GM23248 (cell line): Measurements from ENCODE around the gene VRK3. TPM values are rescaled to one million over a fixed set of nuclear protein-coding genes. Genes with fewer than 3 reads are reported as not detected.
"Not testable (repeated sequence)": the region's sequence is repeated elsewhere in the genome, so short reads cannot be mapped to it uniquely, and the experiment has no call there.

Experiments used
- DNase-seq: peaks from one replicate; pipeline ENCODE4 v3.0.0-alpha.2; 2015
- H2AFZ ChIP-seq: fragments of 200-600 bp; sonication (generic); 2 replicates; pipeline ENCODE4 v1.6.1; 2016; ENCODE audit warnings: antibody characterized with exemption
- H3F3A ChIP-seq: fragments of 200-600 bp; sonication (generic); 2 replicates; pipeline ENCODE4 v1.6.1; 2016; ENCODE audit warnings: mild to moderate bottlenecking, antibody characterized with exemption, mixed run types; ENCODE audit not compliant: insufficient read depth
- H3K27ac ChIP-seq: fragments of 200-600 bp; sonication (generic); 2 replicates; pipeline ENCODE4 v1.5.1; 2016; ENCODE audit warnings: mild to moderate bottlenecking
- H3K27me3 ChIP-seq: fragments of 200-600 bp; sonication (generic); replicated peaks from 2 replicates; pipeline ENCODE4 v1.6.1; 2016; ENCODE audit warnings: mild to moderate bottlenecking; ENCODE audit not compliant: insufficient read depth
- H3K36me3 ChIP-seq: fragments of 200-600 bp; sonication (generic); 2 replicates; pipeline ENCODE4 v1.6.1; 2016; ENCODE audit warnings: low read depth, mild to moderate bottlenecking
- H3K4me1 ChIP-seq: fragments of 200-600 bp; sonication (generic); 2 replicates; pipeline ENCODE4 v1.6.1; 2016; ENCODE audit warnings: mild to moderate bottlenecking; ENCODE audit not compliant: insufficient read depth
- H3K4me2 ChIP-seq: fragments of 200-600 bp; sonication (generic); one replicate; pipeline ENCODE4 v1.6.1; 2016; ENCODE audit warnings: mild to moderate bottlenecking; ENCODE audit not compliant: unreplicated experiment
- H3K4me3 ChIP-seq: fragments of 200-600 bp; sonication (generic); 2 replicates; pipeline ENCODE4 v1.5.1; 2016; ENCODE audit warnings: mild to moderate bottlenecking
- H3K79me2 ChIP-seq: fragments of 200-600 bp; sonication (generic); 2 replicates; pipeline ENCODE4 v1.6.1; 2016; ENCODE audit warnings: mild to moderate bottlenecking; ENCODE audit not compliant: insufficient read depth
- H3K9ac ChIP-seq: fragments of 200-600 bp; sonication (generic); 2 replicates; pipeline ENCODE4 v1.6.1; 2016; ENCODE audit warnings: mild to moderate bottlenecking
- H3K9me2 ChIP-seq: fragments of 200-600 bp; sonication (generic); 2 replicates; pipeline ENCODE4 v1.6.1; 2016; ENCODE audit warnings: mixed run types, mild to moderate bottlenecking, moderate library complexity; ENCODE audit not compliant: insufficient read depth
- H3K9me3 ChIP-seq: fragments of 200-600 bp; sonication (generic); one replicate; pipeline ENCODE4 v1.6.1; 2017; ENCODE audit warnings: low read depth
- H4K20me1 ChIP-seq: fragments of 200-600 bp; sonication (generic); 2 replicates; pipeline ENCODE4 v1.6.0; 2016; ENCODE audit not compliant: insufficient read depth
- EZH2 ChIP-seq: fragments of 200-600 bp; sonication (generic); IDR thresholded peaks from 2 replicates; pipeline ENCODE4 v1.6.1; 2018; ENCODE audit warnings: antibody characterized with exemption, mild to moderate bottlenecking; ENCODE audit not compliant: insufficient read depth, poor library complexity, severe bottlenecking
- EZH2phosphoT487 ChIP-seq: fragments of 200-600 bp; sonication (generic); IDR thresholded peaks from 2 replicates; pipeline ENCODE4 v1.6.1; 2018; ENCODE audit warnings: antibody characterized with exemption, moderate library complexity, mild to moderate bottlenecking, low read depth; ENCODE audit not compliant: insufficient read depth
- WGBS, 2 experiments: methylation state at CpG; one replicate each; pipeline ENCODE4 v1.1.6; 2015 to 2017; ENCODE audit warnings: low lambda C conversion rate in 2 of 2, low coverage in 1 of 2; ENCODE audit errors: missing lambda C conversion rate in 2 of 2; 5-methylcytosine and 5-hydroxymethylcytosine counted together
- in situ Hi-C: fragments of 300-500 bp; cut with MboI; formaldehyde crosslinking; loops from 2 replicates; pipeline ENCODE4 v1.15.0; 2020
- polyA plus RNA-seq: library from polyadenylated mRNA; unstranded; fragments of >200 nt; fragmentation: Nextera tagmentation; extraction: Ambion mirVana; gene quantifications from 2 replicates; pipeline ENCODE4 v1.2.1, GENCODE V29; 2016
- total RNA-seq: library from RNA; depleted of rRNA; stranded (reverse); fragments of >200 nt; shearing (Covaris generic); gene quantifications from 2 replicates; pipeline ENCODE4 v1.2.3, GENCODE V29; 2014

Gene VRK3
- total and polyA plus RNA-seq, 2 experiments from 2014 or later, result 30.8 to 45.6 TPM

DNA sequence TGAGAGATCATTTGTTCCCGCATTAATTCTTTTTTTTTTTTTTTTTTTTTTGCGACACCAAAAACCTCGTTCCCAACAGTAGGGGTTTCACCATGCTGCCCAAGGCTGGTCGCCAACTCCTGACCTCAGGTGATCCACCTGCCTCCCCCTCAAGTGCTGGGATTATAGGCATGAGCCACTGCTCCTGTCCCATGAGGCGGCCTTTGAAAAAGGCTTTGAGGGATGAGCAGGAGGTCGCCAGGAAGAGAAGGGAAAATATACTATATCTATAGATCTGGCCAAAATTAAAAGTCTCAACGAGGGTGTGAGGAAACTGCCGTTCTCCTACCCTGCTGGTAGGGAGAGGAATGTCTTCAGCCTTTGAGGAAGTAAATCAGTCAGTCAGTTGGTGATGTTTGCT is 26.8 kb upstream of the VRK3 start:
- H3K27ac ChIP-seq, result no peak overlapping the region
- no peak overlapping the region for H3K4me2 ChIP-seq
- no peaks in the 10 kb centered on the region for H3K79me2 ChIP-seq
- no peaks in the 10 kb centered on the region for H3K4me1 ChIP-seq
- H3K4me3 ChIP-seq, result no peak overlapping the region
- H3K36me3 ChIP-seq, result no peaks in the 10 kb centered on the region; the same call in 1 of the 2 replicates
- no peak for DNase-seq
- H3K9me3 ChIP-seq, result no peaks in the 10 kb centered on the region
- no peaks in the 10 kb centered on the region for H3K9me2 ChIP-seq
- H4K20me1 ChIP-seq, result no peaks in the 10 kb centered on the region
- in situ Hi-C loops, result no loop called here
- H3F3A ChIP-seq, result no peaks in the 10 kb centered on the region; the same call in 1 of the 2 replicates
- no peaks in the 10 kb centered on the region for H3K27me3 ChIP-seq
- WGBS, 2 experiments, result 76 to 85% methylated on average over 8 of the region's 8 CpGs
- no peak overlapping the region for H3K9ac ChIP-seq
- TF ChIP-seq EZH2phosphoT487 (no peak), EZH2 (no peak)
- H2AFZ ChIP-seq, result no peak overlapping the region

- H3F3A ChIP-seq, H3K9me3 ChIP-seq, H3K4me1 ChIP-seq, H3K79me2 ChIP-seq, H3K36me3 ChIP-seq, DNase-seq, in situ Hi-C loops, H3K27me3 ChIP-seq, H3K9me2 ChIP-seq, H4K20me1 ChIP-seq: not testable (repeated sequence)
- H3K27ac ChIP-seq, result peak overlapping the region; percentile 93
- peak overlapping the region; percentile 95 for H3K9ac ChIP-seq
- WGBS, 2 experiments, result 30 to 32% methylated on average over 16 of the region's 16 CpGs
- H2AFZ ChIP-seq, result peak overlapping the region; percentile 94
- H3K4me2 ChIP-seq, result peak overlapping the region; percentile 95
- peak overlapping the region; percentile 86 for H3K4me3 ChIP-seq
Observed at GRCh38 chr19:50051228-50051895, 26.2 kb upstream of the VRK3 start.

GRCh38 chr19:50050406-50051227 is 25.4 kb upstream of the VRK3 start:
- 2% methylated on average over 45 to 52 of the region's 52 CpGs for WGBS, 2 experiments
- peak; percentile 97 for DNase-seq
- peaks cover 2% of the 10 kb centered on the region; the same call in 1 of the 2 replicates for H3K36me3 ChIP-seq
- H3K9me3 ChIP-seq, result no peaks in the 10 kb centered on the region
- H3K4me3 ChIP-seq, result peak overlapping the region; percentile 86
- H3K27ac ChIP-seq, result peak overlapping the region; percentile 93
- no peaks in the 10 kb centered on the region for H3K4me1 ChIP-seq
- TF ChIP-seq EZH2phosphoT487, result no peak
- TF ChIP-seq EZH2, result no peak
- H2AFZ ChIP-seq, result peak overlapping the region; percentile 94
- H4K20me1 ChIP-seq, result no peaks in the 10 kb centered on the region
- H3K27me3 ChIP-seq, result no peaks in the 10 kb centered on the region
- H3K4me2 ChIP-seq, result peak overlapping the region; percentile 95
- H3K79me2 ChIP-seq, result no peaks in the 10 kb centered on the region
- peak overlapping the region; percentile 95 for H3K9ac ChIP-seq
- H3K9me2 ChIP-seq, result no peaks in the 10 kb centered on the region
- in situ Hi-C loops, result no loop called here
- H3F3A ChIP-seq, result no peaks in the 10 kb centered on the region; the same call in 1 of the 2 replicates

- Histone ChIP-seq H3K79me2 (no peaks in the 10 kb centered on the region), H3F3A (no peaks in the 10 kb centered on the region; the same call in 1 of the 2 replicates), H3K9ac (no peak overlapping the region), H3K27me3 (no peaks in the 10 kb centered on the region), H4K20me1 (no peaks in the 10 kb centered on the region), H3K9me2 (no peaks in the 10 kb centered on the region), H3K4me2 (no peak overlapping the region), H2AFZ (no peak overlapping the region), H3K4me1 (no peaks in the 10 kb centered on the region), H3K9me3 (no peaks in the 10 kb centered on the region), H3K36me3 (peaks cover 29% of the 10 kb centered on the region), H3K4me3 (no peak overlapping the region), H3K27ac (no peak overlapping the region)
- TF ChIP-seq EZH2phosphoT487, result no peak
- no peak for TF ChIP-seq EZH2
- in situ Hi-C loops, result no loop called here
- WGBS, 2 experiments, result 84 to 89% methylated on average over 4 of the region's 4 CpGs
- DNase-seq, result no peak
Observed at GRCh38 chr19:50047671-50048070, 22.5 kb upstream of the VRK3 start.
